GM12892 (cell line): ENCODE results near the gene CRIP2.

Experiments used
- POLR2A ChIP-seq: IDR thresholded peaks from 2 replicates; pipeline ENCODE4 v1.6.1; 2011; ENCODE audit warnings: low read depth, low read length, control low read depth
- POLR2AphosphoS5 ChIP-seq: IDR thresholded peaks from 2 replicates; pipeline ENCODE4 v1.6.1; 2011; ENCODE audit warnings: low read depth, low read length, control low read depth
- TAF1 ChIP-seq: IDR thresholded peaks from 2 replicates; pipeline ENCODE4 v1.6.1; 2011; ENCODE audit warnings: low read depth, mild to moderate bottlenecking, control low read depth, low read length, borderline replicate concordance

- TF ChIP-seq POLR2A (no peak), TAF1 (no peak), POLR2AphosphoS5 (no peak)
Observed at GRCh38 chr14:105528586-105529318, 54.1 kb downstream of the CRIP2 start.
